Keratinocyte (primary cell): ENCODE measurements around the gene CST4. TPM values are rescaled to one million over a fixed set of nuclear protein-coding genes. Genes with fewer than 3 reads are reported as not detected.

ENCODE experiments used
- DNase-seq: peaks from one replicate; pipeline ENCODE4 v3.0.0-alpha.2; 2011; ENCODE audit warnings: low read depth, missing footprints, low spot score
- FAIRE-seq: peaks from 2 replicates; lab custom pipeline; 2011; peaks lifted over from hg19 to GRCh38; lab: Jason Lieb, UNC
- H2AFZ ChIP-seq: 2 replicates; pipeline ENCODE4 v1.6.0; 2012; ENCODE audit warnings: low read length, control low read depth, inconsistent platforms; ENCODE audit not compliant: control insufficient read depth
- H3K27ac ChIP-seq: 2 replicates; pipeline ENCODE4 v1.5.1; 2011; ENCODE audit warnings: low read length; ENCODE audit not compliant: control insufficient read depth, insufficient read depth
- H3K27me3 ChIP-seq: 3 replicates; pipeline ENCODE4 v1.6.0; 2011; ENCODE audit warnings: low read length; ENCODE audit not compliant: control insufficient read depth, insufficient read depth; ENCODE audit errors: extremely low read depth
- H3K36me3 ChIP-seq, 2 experiments: 2 replicates in 1 of 2; 3 replicates in 1 of 2; pipeline ENCODE4 v1.5.1; 2011; ENCODE audit warnings: low read length in 2 of 2, mild to moderate bottlenecking in 1 of 2; ENCODE audit not compliant: control insufficient read depth in 2 of 2, insufficient read depth in 2 of 2; ENCODE audit errors: extremely low read depth in 1 of 2
- H3K4me1 ChIP-seq: 3 replicates; pipeline ENCODE4 v1.5.1; 2011; ENCODE audit warnings: low read length; ENCODE audit not compliant: control insufficient read depth, insufficient read depth; ENCODE audit errors: extremely low read depth
- H3K4me2 ChIP-seq: 3 replicates; pipeline ENCODE4 v1.6.0; 2011; ENCODE audit warnings: low read depth, low read length; ENCODE audit not compliant: control insufficient read depth, insufficient read depth; ENCODE audit errors: extremely low read depth
- H3K4me3 ChIP-seq, 3 experiments: fragments of 200-600 bp in 1 of 3; sonication (generic) in 1 of 3; 2 replicates in 2 of 3; 3 replicates in 1 of 3; pipeline ENCODE4 v1.5.1; 2011 to 2016; ENCODE audit warnings: low read length in 3 of 3, mild to moderate bottlenecking in 3 of 3, control low read depth in 2 of 3, inconsistent platforms in 1 of 3, low read depth in 1 of 3, mixed read lengths in 1 of 3, mixed run types in 1 of 3, moderate library complexity in 1 of 3; ENCODE audit not compliant: control insufficient read depth in 2 of 3, insufficient read depth in 2 of 3; ENCODE audit errors: extremely low read depth in 1 of 3
- H3K79me2 ChIP-seq: 2 replicates; pipeline ENCODE4 v1.6.0; 2012; ENCODE audit warnings: low read length; ENCODE audit not compliant: control insufficient read depth, insufficient read depth
- H3K9ac ChIP-seq: 3 replicates; pipeline ENCODE4 v1.6.0; 2011; ENCODE audit warnings: low read length; ENCODE audit not compliant: control insufficient read depth, insufficient read depth; ENCODE audit errors: extremely low read depth
- H3K9me1 ChIP-seq: 3 replicates; pipeline ENCODE4 v1.6.0; 2011; ENCODE audit warnings: low read length; ENCODE audit not compliant: control insufficient read depth, insufficient read depth; ENCODE audit errors: extremely low read depth
- H3K9me3 ChIP-seq: 2 replicates; pipeline ENCODE4 v1.5.1; 2012; ENCODE audit warnings: low read depth, low read length; ENCODE audit not compliant: control insufficient read depth
- H4K20me1 ChIP-seq: 3 replicates; pipeline ENCODE4 v1.6.0; 2011; ENCODE audit warnings: low read length; ENCODE audit not compliant: control insufficient read depth, insufficient read depth; ENCODE audit errors: extremely low read depth
- EZH2 ChIP-seq: IDR thresholded peaks from one replicate; pipeline ENCODE4 v1.6.1; 2012; ENCODE audit warnings: inconsistent platforms, mild to moderate bottlenecking, low read length, moderate library complexity
- dilution Hi-C: fragments of 300-500 bp; cut with MboI; formaldehyde crosslinking; loops from one replicate; pipeline ENCODE4 v1.7.0; 2020; ENCODE audit warnings: low sequenced_read_pairs; ENCODE audit not compliant: extremely low pct_ligation_motif_present
- polyA plus RNA-seq, 5 experiments: library from polyadenylated mRNA; depleted of rRNA in 3 of 5; stranded (reverse) in 3 of 5; stranded (forward) in 1 of 5; unstranded in 1 of 5; fragments of >200 nt; gene quantifications; 1 replicate in 1 of 5; 2 replicates in 3 of 5; 3 replicates in 1 of 5; pipeline versions ENCODE4 v1.2.1 to v1.2.3, GENCODE V29; 2011 to 2012; ENCODE audit warnings: missing spikeins in 2 of 5, low read depth in 1 of 5, low replicate concordance in 1 of 5
- TF ChIP-seq, protein P1 (sequence below), 3 experiments: IDR thresholded peaks in 1 of 3; conservative IDR thresholded peaks in 1 of 3; optimal IDR thresholded peaks in 1 of 3; 2 replicates in 2 of 3; 3 replicates in 1 of 3; pipeline versions ENCODE3 to v1.5.1; 2011; ENCODE audit warnings: low read length in 3 of 3, mild to moderate bottlenecking in 3 of 3, moderate library complexity in 2 of 3, control low read depth in 1 of 3, inconsistent platforms in 1 of 3; ENCODE audit not compliant: insufficient read depth in 2 of 3; ENCODE audit errors: extremely low read depth in 1 of 3

CST4 gene
- polyA plus RNA-seq, 1 donor (not counting 4 experiments of a cell fraction or from before 2014, with no cell fraction given) = not detected

DNA sequence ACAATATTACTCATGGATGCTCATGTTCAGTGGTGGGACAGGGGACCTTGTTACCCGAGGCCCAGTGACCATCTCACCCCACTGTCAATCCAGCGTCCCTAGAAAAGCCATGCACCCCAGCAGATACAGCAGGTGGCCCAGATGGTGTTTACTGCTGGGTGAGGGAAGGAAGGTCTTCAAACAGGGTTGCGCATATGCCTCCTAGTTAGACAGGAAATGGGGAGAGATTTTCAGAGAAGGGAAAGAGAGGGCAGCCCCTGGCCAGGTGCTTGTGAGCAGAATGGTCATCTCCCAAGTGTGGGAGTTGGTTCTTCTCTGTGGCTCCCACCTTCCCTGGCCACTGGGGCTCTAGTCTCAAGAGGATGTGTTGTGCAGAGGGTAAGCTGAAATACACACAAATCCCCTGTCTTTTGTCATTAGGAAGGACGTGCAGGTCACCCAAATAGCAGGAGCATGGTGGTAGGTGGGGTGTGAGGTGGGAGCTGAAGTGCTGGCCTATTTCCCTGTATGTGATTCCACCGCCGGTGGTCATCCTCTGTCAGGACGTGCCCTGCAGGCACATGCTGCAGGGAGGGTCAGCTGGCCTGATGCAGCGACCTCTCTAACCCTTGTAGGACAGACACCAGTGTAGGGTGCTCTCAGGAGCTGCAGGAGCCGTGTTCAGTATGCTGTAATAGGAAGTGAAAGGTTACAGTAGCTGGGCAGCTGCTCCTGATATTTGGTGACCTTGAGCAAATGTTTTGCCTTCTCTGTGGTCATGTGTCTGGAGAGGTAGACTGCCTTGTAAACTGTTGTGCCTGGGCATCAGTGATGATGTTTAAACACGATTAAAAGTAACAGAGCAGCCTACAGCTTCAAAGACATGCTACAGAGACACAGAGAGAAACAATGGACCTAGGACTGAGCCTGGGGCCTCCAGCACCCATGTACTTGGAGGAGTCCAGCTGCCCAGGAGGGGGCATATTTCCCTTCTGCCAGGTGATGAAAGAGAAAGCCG, 47.9 kb downstream of the CST4 start:
- H3K9ac ChIP-seq = no peak overlapping the region
- H2AFZ ChIP-seq = no peak overlapping the region
- no peak for FAIRE-seq
- TF ChIP-seq, protein P1, sequence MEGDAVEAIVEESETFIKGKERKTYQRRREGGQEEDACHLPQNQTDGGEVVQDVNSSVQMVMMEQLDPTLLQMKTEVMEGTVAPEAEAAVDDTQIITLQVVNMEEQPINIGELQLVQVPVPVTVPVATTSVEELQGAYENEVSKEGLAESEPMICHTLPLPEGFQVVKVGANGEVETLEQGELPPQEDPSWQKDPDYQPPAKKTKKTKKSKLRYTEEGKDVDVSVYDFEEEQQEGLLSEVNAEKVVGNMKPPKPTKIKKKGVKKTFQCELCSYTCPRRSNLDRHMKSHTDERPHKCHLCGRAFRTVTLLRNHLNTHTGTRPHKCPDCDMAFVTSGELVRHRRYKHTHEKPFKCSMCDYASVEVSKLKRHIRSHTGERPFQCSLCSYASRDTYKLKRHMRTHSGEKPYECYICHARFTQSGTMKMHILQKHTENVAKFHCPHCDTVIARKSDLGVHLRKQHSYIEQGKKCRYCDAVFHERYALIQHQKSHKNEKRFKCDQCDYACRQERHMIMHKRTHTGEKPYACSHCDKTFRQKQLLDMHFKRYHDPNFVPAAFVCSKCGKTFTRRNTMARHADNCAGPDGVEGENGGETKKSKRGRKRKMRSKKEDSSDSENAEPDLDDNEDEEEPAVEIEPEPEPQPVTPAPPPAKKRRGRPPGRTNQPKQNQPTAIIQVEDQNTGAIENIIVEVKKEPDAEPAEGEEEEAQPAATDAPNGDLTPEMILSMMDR (optimal IDR thresholded peaks at IDR 0.05 in 1 of 3, IDR thresholded peaks at IDR 0.05 in 1 of 3, conservative IDR thresholded peaks at IDR 0.05 in 1 of 3; ENCODE audit: extremely low read depth in 1 of 3, insufficient read depth in 2 of 3, low read length in 3 of 3) = no peak
- TF ChIP-seq EZH2 = no peak
- H3K9me1 ChIP-seq = no peaks in the 10 kb centered on the region
- no peak for DNase-seq
- H3K4me2 ChIP-seq = no peak overlapping the region
- H3K27me3 ChIP-seq = no peaks in the 10 kb centered on the region
- H3K79me2 ChIP-seq = peaks cover 17% of the 10 kb centered on the region
- H4K20me1 ChIP-seq = no peaks in the 10 kb centered on the region
- H3K27ac ChIP-seq = no peak overlapping the region
- H3K36me3 ChIP-seq = no peaks in the 10 kb centered on the region
- dilution Hi-C loops = no loop called here
- no peak overlapping the region for H3K4me3 ChIP-seq
- H3K9me3 ChIP-seq = no peaks in the 10 kb centered on the region
- peaks cover 27% of the 10 kb centered on the region for H3K4me1 ChIP-seq

GRCh38 chr20:23640018-23640601, 48.7 kb downstream of the CST4 start:
- Histone ChIP-seq H2AFZ (no peak overlapping the region), H4K20me1 (no peaks in the 10 kb centered on the region), H3K27ac (no peak overlapping the region), H3K4me1 (peaks cover 35% of the 10 kb centered on the region), H3K4me2 (no peak overlapping the region), H3K9me3 (no peaks in the 10 kb centered on the region), H3K27me3 (no peaks in the 10 kb centered on the region), H3K4me3 (no peak overlapping the region), H3K36me3 (peaks cover 0 to 4% of the 10 kb centered on the region in 2 experiments), H3K9me1 (peaks cover 2% of the 10 kb centered on the region), H3K9ac (no peak overlapping the region), H3K79me2 (peaks cover 21% of the 10 kb centered on the region)
- TF ChIP-seq EZH2 = no peak
- TF ChIP-seq, protein P1 (optimal IDR thresholded peaks at IDR 0.05 in 1 of 3, IDR thresholded peaks at IDR 0.05 in 1 of 3, conservative IDR thresholded peaks at IDR 0.05 in 1 of 3; ENCODE audit: extremely low read depth in 1 of 3, insufficient read depth in 2 of 3, low read length in 3 of 3) = no peak
- dilution Hi-C loops = no loop called here
- DNase-seq = no peak
- FAIRE-seq = no peak
